ENCODE measurements around the gene AFF3.

Gene AFF3

GRCh38 chr2:99621774-99622173 is 520.6 kb downstream of the AFF3 start:
- Histone ChIP-seq H3K9ac (ENCODE audit: low read length) (no peak overlapping the region), H4K20me1 (ENCODE audit: insufficient read depth, low read length) (peaks cover 3% of the 10 kb centered on the region; the same call in 1 of the 2 replicates), H3K79me2 (ENCODE audit: low read length) (no peaks in the 10 kb centered on the region), H3K27ac (ENCODE audit: low read length) (no peak overlapping the region), H3K9me3 (ENCODE audit: insufficient read depth, low read length) (no peaks in the 10 kb centered on the region), H3K36me3 (replicated peaks; ENCODE audit: low read depth, low read length) (no peaks in the 10 kb centered on the region), H3K4me3 (ENCODE audit: low read length) (no peak overlapping the region), H3K4me2 (ENCODE audit: low read length) (no peak overlapping the region), H2AFZ (ENCODE audit: low read depth, low read length) (no peak overlapping the region), H3K4me1 (ENCODE audit: low read length) (no peaks in the 10 kb centered on the region), H3K27me3 (ENCODE audit: low read depth, low read length) (no peaks in the 10 kb centered on the region)
- TF ChIP-seq EZH2phosphoT487 (IDR thresholded peaks at IDR 0.05; ENCODE audit: low read depth) (no peak), CTCF (IDR thresholded peaks at IDR 0.05; ENCODE audit: low read depth, low read length) (no peak)

GRCh38 chr2:99621106-99621505 is 521.3 kb downstream of the AFF3 start:
- Histone ChIP-seq H3K9me3 (ENCODE audit: insufficient read depth, low read length) (no peaks in the 10 kb centered on the region), H3K4me2 (ENCODE audit: low read length) (no peak overlapping the region), H3K36me3 (replicated peaks; ENCODE audit: low read depth, low read length) (no peaks in the 10 kb centered on the region), H3K4me3 (ENCODE audit: low read length) (no peak overlapping the region), H4K20me1 (ENCODE audit: insufficient read depth, low read length) (peaks cover 3% of the 10 kb centered on the region; the same call in 1 of the 2 replicates), H2AFZ (ENCODE audit: low read depth, low read length) (no peak overlapping the region), H3K27ac (ENCODE audit: low read length) (no peak overlapping the region), H3K4me1 (ENCODE audit: low read length) (no peaks in the 10 kb centered on the region), H3K79me2 (ENCODE audit: low read length) (no peaks in the 10 kb centered on the region), H3K27me3 (ENCODE audit: low read depth, low read length) (no peaks in the 10 kb centered on the region), H3K9ac (ENCODE audit: low read length) (no peak overlapping the region)
- TF ChIP-seq EZH2phosphoT487 (IDR thresholded peaks at IDR 0.05; ENCODE audit: low read depth) (no peak), CTCF (IDR thresholded peaks at IDR 0.05; ENCODE audit: low read depth, low read length) (no peak)

GRCh38 chr2:99619151-99619550 is 523.2 kb downstream of the AFF3 start:
- no peak for TF ChIP-seq EZH2phosphoT487 (IDR thresholded peaks at IDR 0.05; ENCODE audit: low read depth)
- no peak for TF ChIP-seq CTCF (IDR thresholded peaks at IDR 0.05; ENCODE audit: low read depth, low read length)
- Histone ChIP-seq H3K36me3 (replicated peaks; ENCODE audit: low read depth, low read length) (no peaks in the 10 kb centered on the region), H3K9ac (ENCODE audit: low read length) (no peak overlapping the region), H3K27ac (ENCODE audit: low read length) (no peak overlapping the region), H3K4me3 (ENCODE audit: low read length) (no peak overlapping the region), H3K9me3 (ENCODE audit: insufficient read depth, low read length) (no peaks in the 10 kb centered on the region), H3K4me2 (ENCODE audit: low read length) (no peak overlapping the region), H3K4me1 (ENCODE audit: low read length) (no peaks in the 10 kb centered on the region), H3K27me3 (ENCODE audit: low read depth, low read length) (no peaks in the 10 kb centered on the region), H4K20me1 (ENCODE audit: insufficient read depth, low read length) (no peaks in the 10 kb centered on the region), H2AFZ (ENCODE audit: low read depth, low read length) (no peak overlapping the region), H3K79me2 (ENCODE audit: low read length) (no peaks in the 10 kb centered on the region)

GRCh38 chr2:99618579-99619097 is 523.8 kb downstream of the AFF3 start:
- Histone ChIP-seq H3K36me3 (replicated peaks; ENCODE audit: low read depth, low read length) (no peaks in the 10 kb centered on the region), H3K4me1 (ENCODE audit: low read length) (no peaks in the 10 kb centered on the region), H3K79me2 (ENCODE audit: low read length) (no peaks in the 10 kb centered on the region), H3K27ac (ENCODE audit: low read length) (no peak overlapping the region), H3K4me3 (ENCODE audit: low read length) (no peak overlapping the region), H3K9ac (ENCODE audit: low read length) (no peak overlapping the region), H4K20me1 (ENCODE audit: insufficient read depth, low read length) (no peaks in the 10 kb centered on the region), H2AFZ (ENCODE audit: low read depth, low read length) (no peak overlapping the region), H3K9me3 (ENCODE audit: insufficient read depth, low read length) (no peaks in the 10 kb centered on the region), H3K27me3 (ENCODE audit: low read depth, low read length) (no peaks in the 10 kb centered on the region), H3K4me2 (ENCODE audit: low read length) (no peak overlapping the region)
- TF ChIP-seq EZH2phosphoT487 (IDR thresholded peaks at IDR 0.05; ENCODE audit: low read depth) (no peak), CTCF (IDR thresholded peaks at IDR 0.05; ENCODE audit: low read depth, low read length) (no peak)
